Erythroblast (primary cell): Measurements from ENCODE around the gene ASCC2.
"Not testable (repeated sequence)": the region's sequence is repeated elsewhere in the genome, so short reads cannot be mapped to it uniquely, and the experiment has no call there.

Experiments
- DNase-seq, 2 experiments: peaks; one replicate each; lab custom pipeline; 2025; lab: John Stamatoyannopoulos, UW
- GATA1 ChIP-seq: IDR thresholded peaks from 2 replicates; pipeline ENCODE4 v1.6.1; 2011; ENCODE audit warnings: low read depth, mild to moderate bottlenecking, control low read depth, low read length, moderate library complexity
- POLR2A ChIP-seq: IDR thresholded peaks from 2 replicates; pipeline ENCODE4 v1.6.1; 2011; ENCODE audit warnings: mild to moderate bottlenecking, low read length

The ASCC2 gene

DNA sequence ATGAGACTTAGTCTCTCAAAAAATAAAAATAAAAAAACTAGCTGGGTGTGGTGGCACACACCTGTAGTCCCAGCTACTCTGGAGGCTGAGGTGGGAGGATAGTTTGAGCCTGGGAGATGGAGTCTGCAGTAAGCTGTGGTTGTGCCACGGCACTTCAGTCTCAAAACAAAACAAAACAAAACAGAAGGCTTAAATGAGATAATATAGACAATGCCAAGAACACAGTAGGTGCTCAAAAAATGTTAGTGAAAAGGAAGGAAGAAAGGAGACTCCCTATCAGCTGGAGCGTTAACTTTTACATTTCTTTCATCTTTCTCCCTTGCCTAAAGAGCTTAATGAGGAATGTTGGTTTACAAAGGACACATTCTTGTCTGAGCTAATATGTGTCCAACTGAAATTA, 4.1 kb upstream of the ASCC2 start:
- DNase-seq = no peak
- no peak for TF ChIP-seq GATA1
- no peak for TF ChIP-seq POLR2A

DNA sequence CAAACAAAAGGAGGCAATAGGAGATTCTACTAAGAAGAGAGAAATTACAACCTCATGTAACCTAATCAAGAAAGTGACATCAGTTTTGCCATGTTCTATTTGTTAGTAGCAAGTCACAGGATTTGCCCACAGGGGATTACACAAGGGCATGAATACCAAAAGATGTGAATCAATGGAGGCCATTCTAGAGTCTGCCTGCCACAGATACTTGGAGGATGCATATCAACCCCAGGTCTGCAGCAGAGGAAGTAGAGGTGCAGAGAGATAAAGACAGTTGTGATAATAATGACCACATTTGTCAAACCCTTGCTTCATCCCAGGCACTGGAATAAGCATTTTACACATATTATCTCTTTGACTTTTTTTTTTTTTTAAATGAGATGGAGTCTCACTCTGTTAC, 2.4 kb upstream of the ASCC2 start:
- no peak for TF ChIP-seq POLR2A

DNA sequence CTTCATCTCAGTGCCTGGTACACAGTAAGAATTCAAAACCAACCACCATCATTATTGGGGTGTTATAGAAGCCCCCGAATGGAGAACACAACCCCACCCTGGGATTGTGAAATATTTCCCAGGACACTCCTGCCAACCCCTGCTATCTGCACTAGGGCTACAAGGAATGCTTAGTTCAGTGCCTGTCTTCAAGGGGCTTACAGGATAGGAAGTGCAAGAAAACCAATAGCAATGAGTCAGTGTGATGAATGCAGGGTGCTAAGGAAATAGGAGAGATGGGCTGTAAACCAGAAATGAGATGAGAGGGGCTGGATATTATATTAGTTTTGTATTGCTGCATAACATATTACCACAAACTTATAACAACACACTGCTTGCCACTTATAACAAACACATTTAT, 965 bp upstream of the ASCC2 start:
- DNase-seq = peak in 1 of 2 experiments; percentile 25
- TF ChIP-seq GATA1 (no peak), POLR2A (no peak)

More for the DNA sequence above, 2.4 kb upstream of the ASCC2 start:
- DNase-seq = peak; percentile 69 to 89

DNA sequence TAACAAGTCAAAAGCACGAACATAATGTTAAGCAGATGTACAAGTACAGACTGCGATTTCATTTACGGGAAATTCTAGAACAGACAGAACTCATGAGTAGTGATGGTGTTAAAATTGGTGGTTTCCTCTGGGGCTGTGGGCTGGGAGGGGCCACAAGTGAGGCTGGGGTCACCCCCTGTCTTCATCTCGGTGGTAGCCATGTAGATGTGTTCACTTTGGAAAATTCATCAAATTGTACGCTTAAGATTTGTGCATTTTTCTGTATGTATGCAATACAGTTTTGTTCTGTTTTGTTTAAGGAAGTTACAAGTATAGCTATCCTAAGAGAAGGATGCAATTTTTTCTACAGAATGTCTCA, 504 bp upstream of the ASCC2 start:
- no peak for TF ChIP-seq POLR2A
- TF ChIP-seq GATA1 = no peak
- DNase-seq = no peak

DNA sequence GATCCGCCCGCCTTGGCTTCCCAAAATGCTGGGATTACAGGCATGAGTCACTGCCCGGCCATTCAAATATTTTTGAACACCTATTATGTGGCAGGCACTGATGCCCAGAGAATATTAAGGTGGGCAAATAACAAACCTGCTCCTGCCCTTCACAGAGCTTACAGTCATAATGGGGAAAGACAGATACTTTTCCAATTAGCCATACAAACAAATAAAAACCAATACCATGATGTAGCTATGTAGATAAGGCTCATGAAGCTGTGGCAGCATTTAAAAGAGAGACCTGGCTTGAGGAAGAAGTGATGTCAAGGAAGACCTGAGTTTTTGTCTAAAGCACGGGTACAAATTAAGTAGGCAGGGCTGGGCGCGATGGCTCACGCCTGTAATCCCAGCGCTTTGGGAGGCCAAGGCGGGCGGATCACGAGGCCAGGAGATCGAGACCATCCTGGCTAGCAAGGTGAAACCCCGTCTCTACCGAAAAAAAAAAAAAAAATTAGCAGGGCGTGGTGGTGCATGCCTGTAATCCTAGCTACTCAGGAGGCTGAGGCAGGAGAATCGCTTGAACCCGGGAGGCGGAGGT, 1.2 kb downstream of the ASCC2 start:
- DNase-seq = not testable (repeated sequence)

DNA sequence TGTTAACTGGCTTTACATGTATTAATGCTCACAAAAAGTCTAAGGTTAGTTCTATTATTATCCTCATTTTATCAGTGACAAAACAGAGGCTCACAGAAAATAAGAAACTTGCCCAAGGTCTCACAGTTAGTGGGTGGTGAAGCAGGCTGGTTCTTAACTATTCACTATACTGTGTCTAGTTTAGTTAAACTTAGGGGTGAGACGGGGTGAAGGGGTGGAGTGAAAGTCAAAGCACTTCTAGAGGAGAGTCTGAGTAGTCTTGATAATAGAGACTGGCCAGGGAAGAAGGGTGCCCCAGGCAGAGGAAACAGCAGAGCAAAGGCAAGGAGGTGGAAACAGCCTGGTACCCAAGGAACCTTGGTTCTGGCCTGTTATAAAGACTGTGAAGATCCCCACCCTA, 4.0 kb downstream of the ASCC2 start:
- DNase-seq = peak; percentile 76 to 82
- TF ChIP-seq POLR2A (peak; percentile 41), GATA1 (no peak)

DNA sequence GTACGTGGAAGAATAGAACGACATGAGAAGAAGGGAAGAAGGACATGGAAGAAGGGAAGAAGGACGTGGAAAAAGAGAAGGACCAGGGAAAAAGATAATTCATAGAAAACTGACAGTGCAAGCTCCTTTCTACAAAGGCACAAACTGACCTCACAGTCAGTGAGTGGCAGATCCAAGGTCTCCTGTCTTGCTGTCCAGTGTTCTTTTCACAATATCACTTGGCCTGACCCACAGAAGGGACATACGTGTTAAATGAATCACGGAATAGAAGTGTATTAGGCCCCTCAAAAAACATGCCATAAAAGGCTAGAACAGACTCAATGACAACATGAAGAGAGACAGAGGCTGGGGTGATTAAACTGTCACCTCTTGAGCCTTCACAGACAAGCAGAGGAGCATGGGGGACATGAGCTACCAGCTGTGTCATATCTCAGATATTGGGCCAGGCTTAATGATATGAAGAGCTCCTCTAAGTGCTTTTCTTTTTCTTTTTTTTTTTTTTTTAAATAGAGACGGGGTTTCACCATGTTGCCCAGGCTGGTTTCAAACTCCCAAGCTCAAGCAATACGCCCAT, 4.6 kb downstream of the ASCC2 start:
- no peak for TF ChIP-seq GATA1
- no peak for TF ChIP-seq POLR2A
- peak; percentile 58 for DNase-seq

DNA sequence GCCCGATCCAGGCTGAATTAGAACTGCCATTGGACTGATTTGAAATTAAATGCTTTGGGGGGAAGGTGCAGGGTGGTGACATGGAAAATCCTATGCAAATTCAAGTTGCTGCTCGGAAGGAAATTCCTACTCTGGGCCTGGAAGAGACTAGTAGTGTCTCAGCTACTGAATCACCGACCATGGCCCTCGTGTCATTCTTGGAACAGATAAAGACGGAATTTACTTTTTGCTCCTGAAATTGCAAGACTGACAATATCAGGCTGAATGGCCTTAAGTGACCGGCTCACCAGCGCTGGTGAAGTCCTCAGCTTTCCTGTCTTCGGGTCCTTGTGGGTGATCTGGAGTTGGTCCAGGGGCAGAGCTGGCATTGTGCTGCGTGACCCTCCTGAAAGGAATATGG, 6.1 kb downstream of the ASCC2 start:
- DNase-seq = no peak
- no peak for TF ChIP-seq POLR2A
- TF ChIP-seq GATA1 = no peak

DNA sequence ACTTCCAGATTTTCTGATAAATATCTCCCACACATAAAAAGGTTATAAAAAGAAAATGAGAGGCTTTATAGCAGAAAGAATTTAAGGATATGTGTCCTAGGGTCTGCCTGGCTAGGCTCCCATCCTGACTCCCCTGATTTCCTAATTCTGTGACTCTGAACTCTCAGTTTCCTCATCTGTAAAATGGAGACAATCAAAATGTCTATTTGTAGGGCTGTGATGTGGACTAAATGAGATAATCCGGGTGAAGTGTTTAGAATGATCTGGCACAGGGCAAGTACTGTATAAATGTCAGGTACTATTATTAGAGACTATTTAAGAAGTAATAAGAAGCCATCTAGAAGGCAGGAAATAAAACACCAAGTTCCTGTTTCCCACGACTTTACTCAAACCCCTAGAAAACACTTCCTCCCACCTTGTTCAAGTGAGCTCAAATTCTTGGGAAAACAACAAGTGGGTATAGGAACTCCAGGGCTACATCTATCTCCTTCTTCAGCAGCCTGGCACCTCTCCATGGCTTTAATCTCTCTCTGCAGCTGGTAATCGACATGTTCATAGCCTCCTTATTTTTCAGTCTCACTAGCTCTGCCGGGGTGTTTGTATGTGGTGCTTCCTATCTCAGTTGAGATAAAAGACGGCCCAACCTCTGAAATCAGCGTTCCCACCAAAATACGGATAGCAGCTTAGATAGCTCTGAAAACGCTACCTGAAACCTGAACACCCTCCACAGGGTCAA, 6.7 kb downstream of the ASCC2 start:
- TF ChIP-seq GATA1 (no peak), POLR2A (no peak)
- DNase-seq = peak; percentile 92 to 94

DNA sequence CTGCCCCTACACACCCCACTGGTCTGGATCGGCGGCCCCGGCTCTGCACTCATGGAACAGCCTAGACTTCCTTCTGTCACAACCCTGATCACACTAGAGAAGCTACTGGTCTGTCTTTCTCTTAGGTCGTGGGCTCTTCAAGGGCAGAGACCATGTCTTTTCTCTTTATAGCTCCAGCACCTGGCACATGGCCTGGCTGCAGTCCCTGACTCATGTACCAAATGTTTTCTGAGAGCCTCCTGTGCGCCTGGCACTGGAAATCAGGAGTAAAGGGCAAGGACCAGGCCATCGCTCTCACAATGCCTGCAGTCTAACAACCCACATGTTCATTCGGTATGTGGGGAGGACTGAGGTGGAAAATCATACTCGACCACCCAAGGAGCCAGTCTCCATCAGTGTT, 7.5 kb downstream of the ASCC2 start:
- DNase-seq = no peak
- TF ChIP-seq GATA1 (no peak), POLR2A (no peak)

DNA sequence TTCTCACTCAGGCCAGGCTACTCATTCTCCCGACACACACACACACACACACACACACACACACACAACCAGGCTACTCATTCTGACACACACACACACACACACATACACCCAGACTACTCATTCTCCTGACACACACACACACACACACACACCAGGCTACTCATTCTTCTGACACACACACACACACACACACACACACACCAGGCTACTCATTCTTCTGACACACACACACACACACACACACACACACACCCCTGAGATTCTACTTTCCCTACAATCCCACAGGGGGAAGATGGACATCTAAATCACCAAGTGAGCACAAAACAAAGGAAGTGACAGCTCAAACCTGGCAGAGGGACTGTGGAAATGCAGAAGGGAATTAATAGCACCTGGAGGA, 10.3 kb downstream of the ASCC2 start:
- not testable (repeated sequence) for DNase-seq

DNA sequence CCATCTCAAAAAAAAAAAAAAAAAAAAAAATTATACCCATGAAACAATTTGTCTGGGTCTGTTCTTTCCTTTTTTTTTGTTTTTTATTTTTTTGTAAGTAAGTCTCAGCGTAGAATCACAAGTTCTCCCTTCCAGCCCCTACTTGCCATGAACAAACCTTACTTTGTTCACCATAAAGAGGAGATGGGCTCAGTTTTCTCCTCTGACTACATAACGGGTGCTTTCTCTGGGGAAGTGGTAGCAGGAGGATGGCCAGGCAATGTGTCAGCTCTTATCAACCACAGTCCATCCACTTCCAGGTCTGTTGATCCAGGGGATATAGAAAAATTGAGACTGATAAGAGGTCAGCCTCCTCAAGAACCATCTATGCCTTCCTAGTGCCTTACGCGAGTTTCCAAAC, 11.0 kb downstream of the ASCC2 start:
- TF ChIP-seq GATA1 (no peak), POLR2A (no peak)
- no peak for DNase-seq

DNA sequence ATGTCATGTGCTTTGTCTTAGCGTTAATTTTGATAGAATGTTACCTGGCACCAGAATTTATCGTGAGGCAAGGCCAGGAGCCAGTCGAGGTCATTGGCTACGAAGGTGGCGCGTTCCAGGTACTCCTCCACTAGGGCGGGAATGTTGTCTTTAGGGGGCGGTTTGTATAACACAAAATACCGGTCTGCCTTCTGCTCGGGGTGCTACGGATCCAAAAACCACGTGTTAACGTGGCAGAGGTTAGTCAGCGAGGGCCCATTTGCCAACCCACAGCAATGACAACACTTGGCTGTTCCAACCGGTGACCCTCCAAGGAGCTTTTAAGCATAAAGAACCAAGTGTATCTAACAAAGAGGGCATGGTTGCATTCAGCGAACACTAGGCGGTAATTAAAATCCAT, 12.5 kb downstream of the ASCC2 start:
- DNase-seq = no peak
- TF ChIP-seq POLR2A = no peak
- TF ChIP-seq GATA1 = no peak

DNA sequence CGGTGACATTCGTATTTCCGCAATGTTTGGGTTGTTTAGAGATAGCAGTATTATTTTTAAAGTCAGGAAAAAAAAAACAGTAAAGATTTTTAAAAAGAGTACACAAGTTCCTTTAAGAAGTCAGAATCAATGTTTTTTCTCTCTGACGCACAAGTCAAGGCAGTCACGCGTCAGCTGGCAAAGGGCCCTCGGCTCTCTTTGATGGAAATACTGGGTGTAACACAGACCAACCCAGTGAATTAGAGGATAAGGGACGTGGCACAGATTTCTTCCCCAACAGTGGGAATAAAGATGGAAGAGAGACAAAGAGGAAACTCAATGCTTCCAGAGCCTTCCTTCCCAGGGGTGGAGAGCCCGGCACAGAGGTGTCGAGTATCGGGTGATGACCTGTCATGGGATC, 13.4 kb downstream of the ASCC2 start:
- TF ChIP-seq GATA1 (no peak), POLR2A (no peak)
- no peak for DNase-seq
